ENCODE results near the gene TAAR9.

- TF ChIP-seq CTCF (conservative IDR thresholded peaks at IDR 0.05; ENCODE audit: low read depth, low read length) (no peak), EZH2phosphoT487 (IDR thresholded peaks at IDR 0.05; ENCODE audit: borderline replicate concordance, low read length) (no peak)
Measured at GRCh38 chr6:132525866-132526265, 12.2 kb upstream of the TAAR9 start.
